Kidney epithelial cell (primary cell): Measurements from ENCODE around the gene GNAZ. TPM values are rescaled to one million over a fixed set of nuclear protein-coding genes. Genes with fewer than 3 reads are reported as not detected.

Source experiments
- DNase-seq: peaks from one replicate; pipeline ENCODE4 v3.0.0-alpha.2; 2010; ENCODE audit warnings: low read depth
- H3K27me3 ChIP-seq: 2 replicates; pipeline ENCODE4 v1.6.0; 2011; ENCODE audit warnings: low read length; ENCODE audit not compliant: control insufficient read depth, insufficient read depth
- H3K36me3 ChIP-seq: 2 replicates; pipeline ENCODE4 v1.5.1; 2011; ENCODE audit warnings: low read length; ENCODE audit not compliant: control insufficient read depth, insufficient read depth
- H3K4me3 ChIP-seq: 2 replicates; pipeline ENCODE4 v1.5.1; 2011; ENCODE audit warnings: low read depth, mild to moderate bottlenecking, control low read depth, low read length
- CTCF ChIP-seq: IDR thresholded peaks from 2 replicates; pipeline ENCODE4 v1.5.1; 2011; ENCODE audit warnings: mild to moderate bottlenecking, moderate library complexity, low read length, control low read depth, inconsistent platforms; ENCODE audit not compliant: insufficient read depth, poor library complexity, severe bottlenecking
- total RNA-seq: library from RNA; depleted of rRNA; stranded (reverse); fragments of >200 nt; gene quantifications from 2 replicates; pipeline ENCODE4 v1.2.3, GENCODE V29; 2015

The GNAZ gene
- total RNA-seq, 1 donor from 2014 or later: 9.2 TPM

DNA sequence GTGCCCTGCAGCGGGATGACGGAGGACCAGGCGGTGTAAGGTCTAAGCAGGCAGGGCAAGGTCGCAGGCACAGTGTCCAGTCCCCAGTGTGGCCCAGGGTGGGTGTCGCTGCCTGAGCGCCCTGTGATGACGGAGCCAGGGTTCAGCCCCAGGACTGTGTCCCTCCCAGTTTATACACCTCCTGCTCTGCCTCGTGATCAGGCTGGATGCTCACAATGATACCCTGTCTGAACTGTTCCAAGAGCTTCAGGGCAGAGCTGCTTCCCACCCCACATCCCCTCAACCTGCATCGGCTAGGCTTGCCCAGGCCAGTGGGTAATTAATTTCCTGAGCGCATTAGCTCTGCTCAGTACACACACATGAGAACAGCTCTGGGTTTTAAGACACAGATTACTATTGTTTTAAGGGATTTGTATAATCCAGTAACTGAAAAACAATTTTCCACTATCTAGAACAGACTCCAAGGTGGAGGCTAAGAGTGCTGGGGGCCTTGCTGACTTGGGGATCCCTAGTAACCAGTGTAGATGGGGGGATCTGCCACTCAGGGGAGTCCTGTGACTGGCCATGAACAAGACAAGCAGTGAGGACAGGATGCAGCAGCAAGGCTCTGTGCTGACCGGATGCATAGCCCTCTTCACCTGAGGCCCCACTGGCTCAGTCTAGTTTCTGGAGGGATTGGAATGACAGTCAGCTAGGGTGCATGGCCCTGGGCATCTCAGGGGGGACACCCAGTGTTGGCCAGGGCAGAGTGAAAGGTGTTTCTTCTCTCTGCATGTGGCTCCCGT, 34.1 kb downstream of the GNAZ start:
- TF ChIP-seq CTCF: no peak
- H3K4me3 ChIP-seq: no peak overlapping the region

DNA sequence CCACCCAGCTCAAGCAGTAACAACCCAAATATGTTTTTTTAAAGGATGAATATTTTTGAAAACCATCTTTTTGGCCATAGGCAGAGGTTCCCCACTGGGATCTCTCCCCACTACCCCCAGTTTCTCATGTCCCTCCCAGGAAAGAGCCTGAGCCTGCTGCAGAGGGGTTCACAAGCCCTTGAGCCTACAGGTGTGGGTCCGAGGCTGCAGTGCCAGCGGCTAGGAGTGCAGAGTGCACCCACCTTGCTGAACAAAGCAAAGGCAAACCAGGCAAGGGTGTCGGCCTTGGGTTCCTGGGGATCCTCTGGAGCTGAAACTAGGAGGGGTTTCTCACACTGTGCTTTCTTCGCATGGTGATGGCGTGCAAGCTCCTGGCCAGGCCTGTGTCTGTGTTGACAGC, 35.0 kb downstream of the GNAZ start:
- no peak for DNase-seq
- Histone ChIP-seq H3K27me3 (no peaks in the 10 kb centered on the region), H3K4me3 (no peak overlapping the region), H3K36me3 (no peaks in the 10 kb centered on the region)
- TF ChIP-seq CTCF: no peak

More for the DNA sequence above, 34.1 kb downstream of the GNAZ start:
- Histone ChIP-seq H3K36me3 (no peaks in the 10 kb centered on the region), H3K27me3 (no peaks in the 10 kb centered on the region)
- no peak for DNase-seq

DNA sequence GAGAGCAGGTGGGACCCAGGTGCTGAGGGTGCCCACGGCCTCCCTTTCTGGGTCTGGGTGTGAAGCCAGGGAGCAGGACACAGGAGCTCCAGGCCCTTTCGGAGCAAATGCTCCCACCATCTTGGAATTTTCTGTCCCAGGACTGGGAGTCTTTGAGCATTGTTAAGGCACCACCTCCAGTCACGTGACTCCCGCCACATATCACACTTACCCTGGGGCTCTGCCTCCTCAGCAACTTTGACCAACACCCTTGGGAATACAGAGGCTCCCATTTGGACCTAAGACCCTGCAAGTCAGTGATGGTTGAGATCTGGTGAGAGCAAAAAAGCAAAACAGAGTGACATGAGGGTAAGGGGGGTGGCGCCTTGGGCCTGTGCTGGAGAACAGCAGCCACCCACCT, 35.6 kb downstream of the GNAZ start:
- TF ChIP-seq CTCF: no peak
- Histone ChIP-seq H3K4me3 (no peak overlapping the region), H3K27me3 (no peaks in the 10 kb centered on the region), H3K36me3 (no peaks in the 10 kb centered on the region)
- no peak for DNase-seq

- H3K36me3 ChIP-seq: no peaks in the 10 kb centered on the region
- H3K4me3 ChIP-seq: no peak overlapping the region
- no peak for DNase-seq
- no peaks in the 10 kb centered on the region for H3K27me3 ChIP-seq
- no peak for TF ChIP-seq CTCF
Observed at GRCh38 chr22:23106344-23106743, 36.0 kb downstream of the GNAZ start.

DNA sequence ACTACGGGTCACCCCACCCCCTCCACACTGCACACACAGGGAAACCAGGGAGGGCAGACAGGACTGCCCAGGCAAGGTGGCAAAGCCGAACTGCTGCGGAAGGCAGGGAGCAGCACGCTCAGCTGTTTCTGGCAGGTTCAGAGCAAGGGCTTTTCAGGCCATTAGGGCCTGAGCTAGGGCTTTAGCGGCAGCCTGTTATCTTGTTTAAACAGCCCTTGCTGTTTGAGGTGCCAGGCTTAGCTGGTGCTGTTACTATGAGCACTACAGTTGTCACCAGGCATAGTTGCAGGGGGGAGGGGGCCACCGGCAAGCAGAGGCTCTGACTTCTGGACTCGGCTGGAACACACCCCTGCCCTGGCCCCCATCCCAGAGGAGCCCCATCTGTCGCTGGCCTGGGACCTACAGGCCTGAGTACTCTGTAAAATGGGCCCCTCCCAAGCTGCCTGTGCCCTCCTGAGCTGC, 36.6 kb downstream of the GNAZ start:
- Histone ChIP-seq H3K4me3 (no peak overlapping the region), H3K27me3 (no peaks in the 10 kb centered on the region), H3K36me3 (no peaks in the 10 kb centered on the region)
- DNase-seq: no peak
- no peak for TF ChIP-seq CTCF
